Testis (tissue), 2 donors: ENCODE results near the gene THAP10.

Source experiments
- POLR2A ChIP-seq: fragments of 450-650 bp; IDR thresholded peaks from one replicate; pipeline ENCODE4 v1.6.1; 2017; ENCODE audit warnings: antibody characterized with exemption, mild to moderate bottlenecking, moderate library complexity
- TF ChIP-seq, protein P1 (sequence below), 3 experiments: fragments of 450-650 bp in 2 of 3; fragments of 200-600 bp in 1 of 3; sonication (generic) in 1 of 3; IDR thresholded peaks; one replicate each; pipeline ENCODE4 v1.5.1; 2016 to 2019; ENCODE audit warnings: antibody characterized with exemption in 3 of 3, mild to moderate bottlenecking in 2 of 3, moderate library complexity in 1 of 3

DNA sequence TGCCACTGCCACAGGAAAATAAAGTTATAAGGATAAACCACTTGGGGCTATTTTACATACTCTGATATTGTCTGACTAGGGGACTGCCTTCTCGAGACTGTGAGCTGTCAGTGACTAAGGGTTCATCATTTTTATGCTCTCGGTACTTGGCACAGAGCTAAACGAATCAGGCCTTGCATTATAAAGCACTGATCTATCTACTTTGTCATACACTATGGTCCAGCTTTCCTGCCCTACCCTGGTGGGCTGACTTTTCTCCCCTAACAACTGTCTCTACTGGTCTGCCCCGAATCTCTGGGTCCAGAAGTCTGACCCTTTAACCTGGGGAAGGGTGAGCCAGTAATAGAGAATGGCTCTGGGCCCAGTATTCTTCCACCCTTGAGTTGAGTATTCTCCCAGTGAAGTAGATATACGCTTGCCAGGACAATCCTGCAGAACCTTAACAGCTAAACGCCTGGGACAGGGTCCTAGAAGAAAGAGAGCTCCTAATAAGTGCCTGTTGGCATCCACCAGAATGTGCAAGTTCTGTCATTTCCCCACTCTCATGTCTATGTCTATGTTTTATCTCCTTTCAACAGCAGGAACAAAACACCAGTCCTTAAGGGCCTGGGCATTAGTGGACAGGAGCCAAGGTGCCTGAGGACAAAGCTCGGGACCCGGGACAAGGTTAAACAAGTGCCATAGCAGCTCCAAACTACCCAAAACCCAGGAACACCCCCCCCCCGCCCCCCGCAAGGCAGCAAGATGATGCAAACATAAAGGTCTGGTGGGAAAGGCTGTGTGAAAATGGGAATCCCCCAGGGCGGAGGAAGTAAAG, 39.5 kb downstream of the THAP10 start:
- TF ChIP-seq, protein P1, sequence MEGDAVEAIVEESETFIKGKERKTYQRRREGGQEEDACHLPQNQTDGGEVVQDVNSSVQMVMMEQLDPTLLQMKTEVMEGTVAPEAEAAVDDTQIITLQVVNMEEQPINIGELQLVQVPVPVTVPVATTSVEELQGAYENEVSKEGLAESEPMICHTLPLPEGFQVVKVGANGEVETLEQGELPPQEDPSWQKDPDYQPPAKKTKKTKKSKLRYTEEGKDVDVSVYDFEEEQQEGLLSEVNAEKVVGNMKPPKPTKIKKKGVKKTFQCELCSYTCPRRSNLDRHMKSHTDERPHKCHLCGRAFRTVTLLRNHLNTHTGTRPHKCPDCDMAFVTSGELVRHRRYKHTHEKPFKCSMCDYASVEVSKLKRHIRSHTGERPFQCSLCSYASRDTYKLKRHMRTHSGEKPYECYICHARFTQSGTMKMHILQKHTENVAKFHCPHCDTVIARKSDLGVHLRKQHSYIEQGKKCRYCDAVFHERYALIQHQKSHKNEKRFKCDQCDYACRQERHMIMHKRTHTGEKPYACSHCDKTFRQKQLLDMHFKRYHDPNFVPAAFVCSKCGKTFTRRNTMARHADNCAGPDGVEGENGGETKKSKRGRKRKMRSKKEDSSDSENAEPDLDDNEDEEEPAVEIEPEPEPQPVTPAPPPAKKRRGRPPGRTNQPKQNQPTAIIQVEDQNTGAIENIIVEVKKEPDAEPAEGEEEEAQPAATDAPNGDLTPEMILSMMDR (IDR thresholded peaks at IDR 0.05): no peak
- TF ChIP-seq POLR2A: no peak
